Gastroesophageal sphincter (tissue), 4 donors: ENCODE data around the gene ACOT6. TPM values are rescaled to one million over a fixed set of nuclear protein-coding genes. Genes with fewer than 3 reads are reported as not detected.

ENCODE experiments used
- ATAC-seq: fragments of 150-250 bp; one replicate; pipeline ENCODE4 v1.9.1; 2016; ENCODE audit warnings: mild to moderate bottlenecking, moderate library complexity
- H3K27ac ChIP-seq, 4 donors: fragments of 200-600 bp; sonication (generic) in 3 of 4; 1 replicate in 3 of 4; 2 replicates in 1 of 4; pipeline ENCODE4 v1.5.1; 2016 to 2019
- H3K27me3 ChIP-seq: fragments of 200-600 bp; sonication (generic); one replicate; pipeline ENCODE4 v1.5.1; 2019
- H3K36me3 ChIP-seq, 2 donors: fragments of 200-600 bp; sonication (generic); one replicate each; pipeline ENCODE4 v1.5.1; 2019; ENCODE audit warnings: control low read depth in 1 of 2
- H3K4me1 ChIP-seq, 3 donors: fragments of 200-600 bp; sonication (generic); 1 replicate in 2 of 3; 2 replicates in 1 of 3; pipeline ENCODE4 v1.5.1; 2016 to 2019; ENCODE audit warnings: control low read depth in 2 of 3
- H3K4me3 ChIP-seq, 2 donors: fragments of 200-600 bp; sonication (generic); one replicate each; pipeline ENCODE4 v1.5.1; 2019; ENCODE audit warnings: mild to moderate bottlenecking in 1 of 2, moderate library complexity in 1 of 2
- H3K9me3 ChIP-seq, 3 donors: fragments of 200-600 bp; sonication (generic); one replicate each; pipeline ENCODE4 v1.5.1; 2017 to 2019; ENCODE audit warnings: control low read depth in 2 of 3
- CTCF ChIP-seq, 4 experiments: fragments of 200-600 bp in 2 of 4; fragments of 450-650 bp in 2 of 4; sonication (generic) in 1 of 4; IDR thresholded peaks; one replicate each; pipeline ENCODE4 v1.5.1; 2017 to 2019; ENCODE audit warnings: antibody characterized with exemption in 4 of 4, mild to moderate bottlenecking in 2 of 4, moderate library complexity in 2 of 4
- EP300 ChIP-seq: sonication (generic); formaldehyde crosslinking; IDR thresholded peaks from one replicate; pipeline ENCODE4 v1.6.1; 2017; ENCODE audit warnings: antibody characterized with exemption, mild to moderate bottlenecking
- POLR2A ChIP-seq, 2 donors: fragments of 450-650 bp; IDR thresholded peaks; one replicate each; pipeline ENCODE4 v1.6.1; 2017; ENCODE audit warnings: antibody characterized with exemption in 2 of 2, mild to moderate bottlenecking in 2 of 2, moderate library complexity in 1 of 2
- POLR2AphosphoS5 ChIP-seq: sonication (generic); formaldehyde crosslinking; IDR thresholded peaks from one replicate; pipeline ENCODE4 v1.6.1; 2017; ENCODE audit warnings: antibody characterized with exemption
- WGBS, 2 donors: methylation state at CpG; one replicate each; pipeline ENCODE4 v1.1.5; 2018; ENCODE audit warnings: low coverage in 1 of 2; 5-methylcytosine and 5-hydroxymethylcytosine counted together
- total RNA-seq, 4 donors: library from RNA; depleted of rRNA; stranded (reverse); fragments of >200 nt; gene quantifications; one replicate each; pipeline ENCODE4 v1.1.0, GENCODE V29; 2016

The ACOT6 gene
- total RNA-seq, 4 donors from 2014 or later = not detected

- ATAC-seq = no peak
- no peak overlapping the region for H3K4me3 ChIP-seq
These were observed 12.8 kb upstream of the ACOT6 start for GRCh38 chr14:73599499-73599898.

GRCh38 chr14:73602994-73603393 lies 9.3 kb upstream of the ACOT6 start:
- Histone ChIP-seq H3K4me1 (no peaks in the 10 kb centered on the region), H3K9me3 (no peaks in the 10 kb centered on the region), H3K36me3 (no peaks in the 10 kb centered on the region), H3K4me3 (no peak overlapping the region), H3K27me3 (no peaks in the 10 kb centered on the region), H3K27ac (no peak overlapping the region)
- 78 to 79% methylated on average over 3 of the region's 3 CpGs for WGBS, 2 donors
- TF ChIP-seq EP300 = no peak
- no peak for TF ChIP-seq POLR2AphosphoS5
- TF ChIP-seq POLR2A (IDR thresholded peaks at IDR 0.05) = no peak
- TF ChIP-seq CTCF (IDR thresholded peaks at IDR 0.05) = no peak
- no peak for ATAC-seq

More at GRCh38 chr14:73599499-73599898, 12.8 kb upstream of the ACOT6 start:
- no peak for TF ChIP-seq CTCF (IDR thresholded peaks at IDR 0.05)
- Histone ChIP-seq H3K4me1 (no peaks in the 10 kb centered on the region), H3K27me3 (no peaks in the 10 kb centered on the region), H3K36me3 (peaks cover 0 to 5% of the 10 kb centered on the region in 2 donors), H3K9me3 (no peaks in the 10 kb centered on the region), H3K27ac (no peak overlapping the region)

DNA sequence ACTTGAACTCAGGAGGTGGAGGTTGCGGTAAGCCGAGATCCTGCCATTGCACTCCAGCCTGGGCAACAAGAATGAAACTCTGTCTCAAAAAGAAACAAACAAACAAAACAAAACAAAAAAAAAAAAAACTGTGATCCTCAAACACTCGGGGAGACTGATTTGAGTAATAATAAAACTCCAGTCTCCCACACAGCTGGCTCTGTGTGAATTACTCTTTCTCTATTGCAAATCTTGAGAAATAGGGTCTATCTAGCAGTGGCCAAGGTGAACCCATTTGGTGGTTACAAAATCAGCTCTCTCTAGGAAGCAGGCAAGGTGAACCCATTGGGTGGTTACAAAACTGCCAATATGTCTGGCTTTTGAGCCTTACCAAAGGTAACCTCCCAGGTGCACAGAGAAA lies 6.0 kb upstream of the ACOT6 start:
- H3K4me3 ChIP-seq = no peak overlapping the region
- H3K27me3 ChIP-seq = no peaks in the 10 kb centered on the region
- no peaks in the 10 kb centered on the region for H3K36me3 ChIP-seq
- TF ChIP-seq POLR2AphosphoS5 (no peak), CTCF (IDR thresholded peaks at IDR 0.05) (no peak), EP300 (no peak), POLR2A (IDR thresholded peaks at IDR 0.05) (no peak)
- H3K4me1 ChIP-seq = no peaks in the 10 kb centered on the region
- H3K27ac ChIP-seq = no peak overlapping the region
- WGBS, 2 donors = 100% methylated on average over 1 to 2 of the region's 3 CpGs
- ATAC-seq = no peak
- no peaks in the 10 kb centered on the region for H3K9me3 ChIP-seq

GRCh38 chr14:73607241-73607640 lies 5.1 kb upstream of the ACOT6 start:
- ATAC-seq = no peak
- Histone ChIP-seq H3K4me1 (peaks cover 0 to 6% (median 0%) of the 10 kb centered on the region in 3 donors), H3K36me3 (no peaks in the 10 kb centered on the region), H3K27me3 (no peaks in the 10 kb centered on the region), H3K27ac (no peak overlapping the region), H3K4me3 (no peak overlapping the region), H3K9me3 (no peaks in the 10 kb centered on the region)
- 82% methylated on average over 1 of the region's 1 CpG; no CpG with 5 or more reads in 1 of the 2 donors for WGBS, 2 donors
- TF ChIP-seq POLR2A (IDR thresholded peaks at IDR 0.05) (no peak), EP300 (no peak), CTCF (IDR thresholded peaks at IDR 0.05) (no peak), POLR2AphosphoS5 (no peak)

GRCh38 chr14:73610687-73611086 lies 1.6 kb upstream of the ACOT6 start:
- Histone ChIP-seq H3K27ac (no peak overlapping the region), H3K4me3 (no peak overlapping the region), H3K4me1 (peaks cover 0 to 12% (median 0%) of the 10 kb centered on the region in 3 donors), H3K27me3 (no peaks in the 10 kb centered on the region), H3K9me3 (no peaks in the 10 kb centered on the region), H3K36me3 (no peaks in the 10 kb centered on the region)
- WGBS, 2 donors = 20 to 25% methylated on average over 1 to 2 of the region's 2 CpGs
- TF ChIP-seq CTCF (IDR thresholded peaks at IDR 0.05) (no peak), EP300 (no peak), POLR2AphosphoS5 (no peak), POLR2A (IDR thresholded peaks at IDR 0.05) (no peak)
- ATAC-seq = no peak
